IMR-90 (cell line): Measurements from ENCODE around the gene CDK11B. TPM values are rescaled to one million over a fixed set of nuclear protein-coding genes. Genes with fewer than 3 reads are reported as not detected.

Experiments used
- ATAC-seq: fragments of 200-7000 bp; cut with Tn5 transposase; 2 replicates; pipeline ENCODE4 v1.9.1; 2020; ENCODE audit warnings: low read depth, mild to moderate bottlenecking, moderate library complexity
- BruUV-seq: library from RNA; stranded (reverse); fragments of 400-500 nt; replicated peaks from 2 replicates; lab custom pipeline; 2021; lab: Mats Ljungman, UMichigan
- CTCF ChIA-PET: fragments of 300-600 bp; formaldehyde crosslinking; extraction: SDS; loops from one replicate; lab custom pipeline; 2021; ENCODE audit warnings: antibody characterized with exemption; lab: Yijun Ruan, JAX
- POLR2A ChIA-PET: fragments of 300-600 bp; sonication (Branson Sonifier 250); formaldehyde crosslinking; loops from one replicate; lab custom pipeline; 2022; ENCODE audit warnings: antibody characterized with exemption; ENCODE audit not compliant: unreplicated experiment; lab: Charles Lee
- DNase-seq: peaks from one replicate; pipeline ENCODE4 v3.0.0; 2013
- H2AFZ ChIP-seq: replicated peaks from 2 replicates; pipeline ENCODE3; 2013; ENCODE audit warnings: low read length, mild to moderate bottlenecking; ENCODE audit not compliant: poor library complexity
- H2AK5ac ChIP-seq: 2 replicates; pipeline ENCODE4 v1.6.1; 2013; ENCODE audit warnings: low read depth, low read length, inconsistent platforms
- H2AK9ac ChIP-seq: replicated peaks from 2 replicates; pipeline ENCODE3; 2013; ENCODE audit warnings: mild to moderate bottlenecking, low read depth, low read length, moderate library complexity; ENCODE audit not compliant: poor library complexity
- H2BK120ac ChIP-seq: 2 replicates; pipeline ENCODE4 v1.6.1; 2013; ENCODE audit warnings: low read depth, low read length, inconsistent platforms
- H2BK15ac ChIP-seq: 3 replicates; pipeline ENCODE4 v1.6.1; 2013; ENCODE audit warnings: low read depth, low read length, inconsistent platforms
- H2BK20ac ChIP-seq: 2 replicates; pipeline ENCODE4 v1.6.1; 2013; ENCODE audit warnings: low read depth, mild to moderate bottlenecking, inconsistent platforms, low read length, moderate library complexity
- H2BK5ac ChIP-seq: 2 replicates; pipeline ENCODE4 v1.6.1; 2013; ENCODE audit warnings: mild to moderate bottlenecking, low read depth, low read length, inconsistent platforms; ENCODE audit not compliant: poor library complexity, severe bottlenecking
- H3K14ac ChIP-seq: replicated peaks from 2 replicates; pipeline ENCODE4 v1.6.1; 2013; ENCODE audit warnings: low read depth, low read length, inconsistent platforms
- H3K18ac ChIP-seq: 2 replicates; pipeline ENCODE4 v1.6.1; 2013; ENCODE audit warnings: low read depth, low read length, control low read depth
- H3K23ac ChIP-seq: 2 replicates; pipeline ENCODE4 v1.6.1; 2013; ENCODE audit warnings: low read depth, low read length, inconsistent platforms
- H3K27ac ChIP-seq: 2 replicates; pipeline ENCODE4 v1.5.1; 2013; ENCODE audit warnings: mild to moderate bottlenecking, control low read depth, low read length; ENCODE audit not compliant: insufficient read depth
- H3K27me3 ChIP-seq: 2 replicates; pipeline ENCODE4 v1.6.1; 2013; ENCODE audit warnings: low read length; ENCODE audit not compliant: control insufficient read depth, insufficient read depth
- H3K36me3 ChIP-seq: 2 replicates; pipeline ENCODE4 v1.6.1; 2013; ENCODE audit warnings: low read length, mixed read lengths; ENCODE audit not compliant: control insufficient read depth, insufficient read depth
- H3K4ac ChIP-seq: 2 replicates; pipeline ENCODE4 v1.6.1; 2013; ENCODE audit warnings: low read depth, low read length, inconsistent platforms
- H3K4me1 ChIP-seq: 2 replicates; pipeline ENCODE4 v1.6.1; 2013; ENCODE audit warnings: low read length, mixed read lengths; ENCODE audit not compliant: control insufficient read depth, insufficient read depth
- H3K4me2 ChIP-seq: 2 replicates; pipeline ENCODE4 v1.6.1; 2013; ENCODE audit warnings: low read depth, mild to moderate bottlenecking, control low read depth, low read length, moderate library complexity
- H3K4me3 ChIP-seq: 2 replicates; pipeline ENCODE4 v1.5.1; 2013; ENCODE audit warnings: low read depth, mild to moderate bottlenecking, control low read depth, low read length, moderate library complexity; ENCODE audit not compliant: insufficient read depth
- H3K56ac ChIP-seq: 2 replicates; pipeline ENCODE4 v1.6.1; 2013; ENCODE audit warnings: low read length, inconsistent platforms; ENCODE audit not compliant: insufficient read depth; ENCODE audit errors: extremely low read depth
- H3K79me1 ChIP-seq, 2 experiments: 2 replicates each; pipeline ENCODE4 v1.6.1; 2013; ENCODE audit warnings: low read length in 2 of 2, inconsistent platforms in 1 of 2, low read depth in 1 of 2
- H3K9ac ChIP-seq: 2 replicates; pipeline ENCODE4 v1.6.1; 2013; ENCODE audit warnings: low read depth, low read length, control low read depth
- H3K9me1 ChIP-seq: 2 replicates; pipeline ENCODE4 v1.6.1; 2013; ENCODE audit warnings: low read length, inconsistent platforms; ENCODE audit not compliant: insufficient read depth
- H3K9me3 ChIP-seq: 2 replicates; pipeline ENCODE4 v1.6.1; 2013; ENCODE audit warnings: low read length; ENCODE audit not compliant: control insufficient read depth, insufficient read depth
- H4K20me1 ChIP-seq: 2 replicates; pipeline ENCODE4 v1.6.1; 2013; ENCODE audit warnings: low read length, inconsistent platforms; ENCODE audit not compliant: insufficient read depth
- H4K5ac ChIP-seq: 2 replicates; pipeline ENCODE4 v1.6.1; 2013; ENCODE audit warnings: mild to moderate bottlenecking, low read depth, low read length, control low read depth
- H4K8ac ChIP-seq, 2 experiments: 2 replicates each; pipeline ENCODE4 v1.6.1; 2013; ENCODE audit warnings: low read depth in 2 of 2, low read length in 2 of 2, control low read depth in 1 of 2, inconsistent platforms in 1 of 2
- H4K91ac ChIP-seq: 2 replicates; pipeline ENCODE4 v1.6.1; 2013; ENCODE audit warnings: low read depth, low read length, inconsistent platforms; ENCODE audit not compliant: insufficient read depth
- BHLHE40 ChIP-seq: fragments of 150-350 bp; IDR thresholded peaks from 2 replicates; pipeline ENCODE4 v1.6.1; 2016; ENCODE audit warnings: mild to moderate bottlenecking, low read depth, low read length
- CEBPB ChIP-seq: IDR thresholded peaks from 2 replicates; pipeline ENCODE4 v1.6.1; 2012; ENCODE audit warnings: low read depth, low read length, improper control_type of control experiment
- FOS ChIP-seq: fragments of 150-350 bp; IDR thresholded peaks from 2 replicates; pipeline ENCODE4 v1.6.1; 2016; ENCODE audit warnings: low read depth, low read length
- MAFK ChIP-seq: IDR thresholded peaks from 2 replicates; pipeline ENCODE4 v1.6.1; 2012; ENCODE audit warnings: low read depth, low read length, improper control_type of control experiment
- MAZ ChIP-seq: IDR thresholded peaks from 2 replicates; pipeline ENCODE4 v1.6.1; 2012; ENCODE audit warnings: low read depth, mild to moderate bottlenecking, low read length, improper control_type of control experiment, moderate library complexity, borderline replicate concordance
- MXI1 ChIP-seq: IDR thresholded peaks from 2 replicates; pipeline ENCODE4 v1.6.1; 2012; ENCODE audit warnings: low read depth, mild to moderate bottlenecking, low read length, moderate library complexity, borderline replicate concordance
- NFE2L2 ChIP-seq: fragments of 150-350 bp; IDR thresholded peaks from 2 replicates; pipeline ENCODE4 v1.6.1; 2016; ENCODE audit warnings: low read depth, mild to moderate bottlenecking, low read length
- POLR2A ChIP-seq: IDR thresholded peaks from 2 replicates; pipeline ENCODE4 v1.6.1; 2012; ENCODE audit warnings: mild to moderate bottlenecking, low read depth, low read length
- RAD21 ChIP-seq: IDR thresholded peaks from 2 replicates; pipeline ENCODE4 v1.6.1; 2012; ENCODE audit warnings: low read length, improper control_type of control experiment
- RCOR1 ChIP-seq: IDR thresholded peaks from 2 replicates; pipeline ENCODE4 v1.6.1; 2012; ENCODE audit warnings: mild to moderate bottlenecking, low read length, improper control_type of control experiment; ENCODE audit not compliant: insufficient replicate concordance
- RFX5 ChIP-seq: IDR thresholded peaks from 2 replicates; pipeline ENCODE4 v1.8.0; 2012; ENCODE audit warnings: low read depth, mild to moderate bottlenecking, low read length, moderate library complexity
- SMC3 ChIP-seq: fragments of 150-350 bp; IDR thresholded peaks from 2 replicates; pipeline ENCODE4 v1.6.1; 2016; ENCODE audit warnings: low read depth, mild to moderate bottlenecking, antibody characterized with exemption, low read length, moderate library complexity
- WGBS, 2 experiments: methylation state at CpG; one replicate each; pipeline versions ENCODE4 v1.1.5 to v1.1.7; 2013; ENCODE audit warnings: missing lambda C conversion rate in 2 of 2; ENCODE audit not compliant: insufficient read length in 1 of 2; ENCODE audit errors: extremely low coverage in 2 of 2; 5-methylcytosine and 5-hydroxymethylcytosine counted together
- dilution Hi-C: fragments of 300-500 bp; cut with HindIII; formaldehyde crosslinking; loops from one replicate; pipeline ENCODE4 v1.14.3; 2018; ENCODE audit warnings: low sequenced_read_pairs; ENCODE audit not compliant: unreplicated experiment
- in situ Hi-C: fragments of 300-500 bp; cut with MboI; formaldehyde crosslinking; loops from 3 replicates; pipeline ENCODE4 v1.14.3; 2019; ENCODE audit warnings: low sequenced_read_pairs, inconsistent platforms, mixed read lengths
- intact Hi-C: fragments of 100-400 bp; cut with micrococcal nuclease; formaldehyde crosslinking; loops from 2 replicates; pipeline ENCODE4 v1.10.0; 2022
- polyA plus RNA-seq, 3 experiments: library from polyadenylated mRNA; depleted of rRNA; stranded (reverse); fragments of >200 nt; gene quantifications; 2 replicates each; pipeline ENCODE4 v1.2.3, GENCODE V29; 2012; ENCODE audit warnings: low replicate concordance in 1 of 3
- total RNA-seq: library from RNA; depleted of rRNA; stranded (reverse); fragments of >200 nt; gene quantifications from 2 replicates; pipeline ENCODE4 v1.2.3, GENCODE V29; 2012
- TF ChIP-seq, protein P1 (sequence below): fragments of 150-350 bp; IDR thresholded peaks from 2 replicates; pipeline ENCODE4 v1.6.1; 2017; ENCODE audit warnings: mild to moderate bottlenecking, antibody characterized with exemption, low read length, low read depth
- TF ChIP-seq, protein P2 (sequence below): fragments of 150-350 bp; IDR thresholded peaks from 2 replicates; pipeline ENCODE4 v1.6.1; 2016; ENCODE audit warnings: low read depth, mild to moderate bottlenecking, low read length, moderate library complexity, borderline replicate concordance
- TF ChIP-seq, protein P3 (sequence below): conservative IDR thresholded peaks from 2 replicates; pipeline ENCODE4 v1.5.1; 2012; ENCODE audit warnings: mild to moderate bottlenecking, low read depth, low read length, improper control_type of control experiment

CDK11B gene
- total and polyA plus RNA-seq, 2 of the 4 experiments (the other 2 are of a cell fraction), result 8.2 to 19.1 TPM

DNA sequence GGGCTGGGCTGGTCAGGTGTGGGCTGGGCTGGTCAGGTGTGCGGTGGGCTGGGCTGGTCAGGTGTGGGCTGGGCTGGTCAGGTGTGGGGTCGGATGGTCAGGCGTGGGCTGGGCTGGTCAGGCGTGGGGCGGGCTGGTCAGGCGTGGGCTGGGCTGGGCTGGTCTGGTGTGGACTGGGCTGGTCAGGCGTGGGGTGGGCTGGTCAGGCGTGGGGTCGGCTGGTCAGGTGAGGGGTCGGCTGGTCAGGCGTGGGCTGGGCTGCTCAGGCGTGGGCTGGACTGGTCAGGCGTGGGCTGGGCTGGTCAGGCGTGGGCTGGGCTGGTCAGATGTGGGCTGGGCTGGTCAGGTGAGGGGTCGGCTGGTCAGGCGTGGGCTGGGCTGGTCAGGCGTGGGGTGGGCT is 53.1 kb downstream of the CDK11B start:
- Histone ChIP-seq H4K20me1 (no peaks in the 10 kb centered on the region), H3K4ac (no peak overlapping the region), H3K4me2 (no peak overlapping the region), H3K14ac (no peak overlapping the region), H2AK5ac (no peak overlapping the region), H3K79me1 (0 out of 4 replicates have a peak, but pooled peaks cover 0 to 3% of the 10 kb centered on the region in 2 experiments), H2BK20ac (no peak overlapping the region), H3K18ac (no peak overlapping the region), H3K27ac (no peak overlapping the region), H4K5ac (no peak overlapping the region), H3K9me3 (no peaks in the 10 kb centered on the region), H2BK120ac (no peak overlapping the region), H4K8ac (no peak overlapping the region), H3K27me3 (no peaks in the 10 kb centered on the region; the same call in 1 of the 2 replicates), H2AFZ (no peak overlapping the region), H3K23ac (no peak overlapping the region), H3K9me1 (no peaks in the 10 kb centered on the region), H3K9ac (no peak overlapping the region), H2BK15ac (no peak overlapping the region), H3K4me3 (no peak overlapping the region), H3K56ac (no peak overlapping the region), H4K91ac (no peak overlapping the region), H2AK9ac (no peak overlapping the region), H3K4me1 (no peaks in the 10 kb centered on the region), H3K36me3 (no peaks in the 10 kb centered on the region), H2BK5ac (no peak overlapping the region)
- dilution Hi-C loops, result no loop called here
- no peak for DNase-seq
- TF ChIP-seq, protein P1, sequence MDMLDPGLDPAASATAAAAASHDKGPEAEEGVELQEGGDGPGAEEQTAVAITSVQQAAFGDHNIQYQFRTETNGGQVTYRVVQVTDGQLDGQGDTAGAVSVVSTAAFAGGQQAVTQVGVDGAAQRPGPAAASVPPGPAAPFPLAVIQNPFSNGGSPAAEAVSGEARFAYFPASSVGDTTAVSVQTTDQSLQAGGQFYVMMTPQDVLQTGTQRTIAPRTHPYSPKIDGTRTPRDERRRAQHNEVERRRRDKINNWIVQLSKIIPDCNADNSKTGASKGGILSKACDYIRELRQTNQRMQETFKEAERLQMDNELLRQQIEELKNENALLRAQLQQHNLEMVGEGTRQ, result no peak
- TF ChIP-seq BHLHE40 (no peak), MAFK (no peak), NFE2L2 (no peak), POLR2A (no peak), RAD21 (no peak), MAZ (no peak), CEBPB (no peak), MXI1 (no peak), RCOR1 (no peak), RFX5 (no peak), FOS (no peak), SMC3 (no peak)
- TF ChIP-seq, protein P2, sequence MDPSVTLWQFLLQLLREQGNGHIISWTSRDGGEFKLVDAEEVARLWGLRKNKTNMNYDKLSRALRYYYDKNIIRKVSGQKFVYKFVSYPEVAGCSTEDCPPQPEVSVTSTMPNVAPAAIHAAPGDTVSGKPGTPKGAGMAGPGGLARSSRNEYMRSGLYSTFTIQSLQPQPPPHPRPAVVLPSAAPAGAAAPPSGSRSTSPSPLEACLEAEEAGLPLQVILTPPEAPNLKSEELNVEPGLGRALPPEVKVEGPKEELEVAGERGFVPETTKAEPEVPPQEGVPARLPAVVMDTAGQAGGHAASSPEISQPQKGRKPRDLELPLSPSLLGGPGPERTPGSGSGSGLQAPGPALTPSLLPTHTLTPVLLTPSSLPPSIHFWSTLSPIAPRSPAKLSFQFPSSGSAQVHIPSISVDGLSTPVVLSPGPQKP, result no peak
- TF ChIP-seq, protein P3, sequence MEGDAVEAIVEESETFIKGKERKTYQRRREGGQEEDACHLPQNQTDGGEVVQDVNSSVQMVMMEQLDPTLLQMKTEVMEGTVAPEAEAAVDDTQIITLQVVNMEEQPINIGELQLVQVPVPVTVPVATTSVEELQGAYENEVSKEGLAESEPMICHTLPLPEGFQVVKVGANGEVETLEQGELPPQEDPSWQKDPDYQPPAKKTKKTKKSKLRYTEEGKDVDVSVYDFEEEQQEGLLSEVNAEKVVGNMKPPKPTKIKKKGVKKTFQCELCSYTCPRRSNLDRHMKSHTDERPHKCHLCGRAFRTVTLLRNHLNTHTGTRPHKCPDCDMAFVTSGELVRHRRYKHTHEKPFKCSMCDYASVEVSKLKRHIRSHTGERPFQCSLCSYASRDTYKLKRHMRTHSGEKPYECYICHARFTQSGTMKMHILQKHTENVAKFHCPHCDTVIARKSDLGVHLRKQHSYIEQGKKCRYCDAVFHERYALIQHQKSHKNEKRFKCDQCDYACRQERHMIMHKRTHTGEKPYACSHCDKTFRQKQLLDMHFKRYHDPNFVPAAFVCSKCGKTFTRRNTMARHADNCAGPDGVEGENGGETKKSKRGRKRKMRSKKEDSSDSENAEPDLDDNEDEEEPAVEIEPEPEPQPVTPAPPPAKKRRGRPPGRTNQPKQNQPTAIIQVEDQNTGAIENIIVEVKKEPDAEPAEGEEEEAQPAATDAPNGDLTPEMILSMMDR, result no peak
- CTCF ChIA-PET, result no interaction called here
- intact Hi-C loops, result no loop called here
- BruUV-seq, result no TSS peak
- WGBS, 2 experiments, result 98% methylated on average over 7 of the region's 17 CpGs; no CpG with 5 or more reads in 1 of the 2 experiments
- in situ Hi-C loops, result no loop called here
- POLR2A ChIA-PET, result no interaction called here
- ATAC-seq, result no peak
